ENCODE data around the gene RGS7. TPM values are rescaled to one million over a fixed set of nuclear protein-coding genes. Genes with fewer than 3 reads are reported as not detected.
"Not testable (repeated sequence)": the region's sequence is repeated elsewhere in the genome, so short reads cannot be mapped to it uniquely, and the experiment has no call there.

RGS7 gene
- total RNA-seq, 6 experiments from 2014 or later, result not detected

DNA sequence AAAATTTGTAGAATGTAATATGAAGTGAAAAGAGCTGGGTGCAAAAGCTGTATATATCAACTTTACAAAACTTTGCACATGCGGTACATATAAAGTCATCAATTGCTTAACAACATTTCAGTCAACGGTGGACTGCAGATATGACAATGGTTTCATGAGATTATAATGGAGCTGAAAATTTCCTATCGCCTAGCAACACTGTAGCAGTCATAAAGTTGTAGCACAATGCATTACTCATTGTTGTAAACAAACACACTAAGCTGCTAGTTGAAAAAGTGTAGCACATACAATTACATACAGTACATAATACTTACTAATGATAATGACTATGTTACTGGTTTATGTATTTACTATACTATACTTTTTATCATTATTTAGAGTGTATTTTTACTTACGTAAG is 64.0 kb downstream of the RGS7 start:
- no peaks in the 10 kb centered on the region for H3K9me3 ChIP-seq
- ATAC-seq (no peak), DNase-seq (no peak)
- H3K27ac ChIP-seq, result no peak overlapping the region
- no peak for TF ChIP-seq POLR2A (IDR thresholded peaks at IDR 0.05)
- TF ChIP-seq, protein P1, sequence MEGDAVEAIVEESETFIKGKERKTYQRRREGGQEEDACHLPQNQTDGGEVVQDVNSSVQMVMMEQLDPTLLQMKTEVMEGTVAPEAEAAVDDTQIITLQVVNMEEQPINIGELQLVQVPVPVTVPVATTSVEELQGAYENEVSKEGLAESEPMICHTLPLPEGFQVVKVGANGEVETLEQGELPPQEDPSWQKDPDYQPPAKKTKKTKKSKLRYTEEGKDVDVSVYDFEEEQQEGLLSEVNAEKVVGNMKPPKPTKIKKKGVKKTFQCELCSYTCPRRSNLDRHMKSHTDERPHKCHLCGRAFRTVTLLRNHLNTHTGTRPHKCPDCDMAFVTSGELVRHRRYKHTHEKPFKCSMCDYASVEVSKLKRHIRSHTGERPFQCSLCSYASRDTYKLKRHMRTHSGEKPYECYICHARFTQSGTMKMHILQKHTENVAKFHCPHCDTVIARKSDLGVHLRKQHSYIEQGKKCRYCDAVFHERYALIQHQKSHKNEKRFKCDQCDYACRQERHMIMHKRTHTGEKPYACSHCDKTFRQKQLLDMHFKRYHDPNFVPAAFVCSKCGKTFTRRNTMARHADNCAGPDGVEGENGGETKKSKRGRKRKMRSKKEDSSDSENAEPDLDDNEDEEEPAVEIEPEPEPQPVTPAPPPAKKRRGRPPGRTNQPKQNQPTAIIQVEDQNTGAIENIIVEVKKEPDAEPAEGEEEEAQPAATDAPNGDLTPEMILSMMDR (IDR thresholded peaks at IDR 0.05), result no peak
- intact Hi-C loops (cut with DNase I), result no loop called here
- H3K4me1 ChIP-seq, result no peaks in the 10 kb centered on the region
- H3K4me3 ChIP-seq, result no peak overlapping the region
- H3K27me3 ChIP-seq, result no peaks in the 10 kb centered on the region
- no peaks in the 10 kb centered on the region for H3K36me3 ChIP-seq
- WGBS (ENCODE audit: insufficient coverage, low coverage, low lambda C conversion rate, missing lambda C conversion rate), result 61% methylated on average over 4 of the region's 4 CpGs

DNA sequence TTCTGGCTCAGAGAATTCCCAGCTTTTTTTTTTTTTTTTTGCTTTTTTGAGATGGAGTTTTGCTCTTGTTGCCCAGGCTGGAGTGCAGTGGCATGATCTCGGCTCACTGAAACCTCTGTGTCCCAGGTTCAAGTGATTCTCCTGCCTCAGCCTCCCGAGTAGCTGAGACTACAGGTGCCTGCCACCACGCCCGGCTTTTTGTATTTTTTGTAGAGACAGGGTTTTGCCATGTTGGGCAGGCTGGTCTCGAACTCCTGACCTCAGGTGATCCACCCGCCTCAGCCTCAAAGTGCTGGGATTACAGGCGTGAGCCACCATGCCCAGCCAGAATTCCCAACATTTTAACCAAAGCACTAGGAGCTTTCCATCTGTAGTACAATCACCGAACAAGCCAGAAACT is 65.5 kb downstream of the RGS7 start:
- intact Hi-C loops (cut with DNase I); H3K4me3 ChIP-seq; H3K36me3 ChIP-seq; ATAC-seq; H3K9me3 ChIP-seq; H3K27me3 ChIP-seq; H3K4me1 ChIP-seq; DNase-seq; H3K27ac ChIP-seq: not testable (repeated sequence)
- WGBS (ENCODE audit: insufficient coverage, low coverage, low lambda C conversion rate, missing lambda C conversion rate), result 80% methylated on average over 2 of the region's 8 CpGs

DNA sequence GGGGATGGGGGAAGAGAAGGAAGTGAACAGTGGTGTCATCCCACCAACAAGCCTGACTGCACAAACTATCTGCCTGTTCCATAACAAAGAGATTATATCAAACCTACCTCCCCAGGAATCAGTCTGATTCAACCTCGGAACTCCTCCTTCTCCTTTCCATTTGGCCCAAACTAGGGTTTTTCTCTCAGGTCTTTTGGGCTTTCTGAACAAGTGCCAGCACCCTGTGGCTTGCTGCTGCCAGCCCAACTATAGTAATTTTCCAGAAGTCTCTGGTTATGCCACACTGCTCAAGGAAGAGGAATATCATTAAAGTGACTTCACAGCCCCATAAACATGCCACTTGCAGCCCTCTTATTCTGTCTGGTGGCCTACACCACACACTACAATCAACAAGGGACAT is 70.5 kb downstream of the RGS7 start:
- ATAC-seq, result no peak
- TF ChIP-seq, protein P1 (IDR thresholded peaks at IDR 0.05), result no peak
- no peak for TF ChIP-seq POLR2A (IDR thresholded peaks at IDR 0.05)
- H3K36me3 ChIP-seq, result no peaks in the 10 kb centered on the region
- no peak overlapping the region for H3K27ac ChIP-seq
- H3K4me3 ChIP-seq, result no peak overlapping the region
- H3K9me3 ChIP-seq, result no peaks in the 10 kb centered on the region
- intact Hi-C loops (cut with DNase I), result no loop called here
- WGBS (ENCODE audit: insufficient coverage, low coverage, low lambda C conversion rate, missing lambda C conversion rate), result 33% methylated on average over 1 of the region's 1 CpG
- no peaks in the 10 kb centered on the region for H3K4me1 ChIP-seq
- DNase-seq, result no peak
- no peaks in the 10 kb centered on the region for H3K27me3 ChIP-seq

DNA sequence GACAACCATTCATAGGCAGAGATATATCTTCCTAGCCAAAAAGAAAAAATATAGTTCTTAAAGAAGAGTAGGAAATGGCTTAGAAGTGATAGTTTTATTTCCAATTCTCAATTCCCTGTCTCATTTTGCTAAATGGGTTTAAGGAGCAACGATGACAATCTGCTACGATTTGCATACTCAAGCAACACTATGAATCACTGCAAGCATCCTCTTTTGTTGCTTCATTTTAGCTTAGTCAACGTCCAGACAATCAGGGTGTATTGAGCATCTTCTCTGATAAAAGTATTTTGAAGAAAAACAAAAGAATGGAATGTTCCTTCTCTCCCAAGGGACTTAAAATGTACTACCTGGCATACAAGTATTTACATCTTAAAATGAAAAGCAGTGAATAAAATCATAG is 80.6 kb downstream of the RGS7 start:
- H3K27ac ChIP-seq, result no peak overlapping the region
- TF ChIP-seq, protein P1 (IDR thresholded peaks at IDR 0.05), result no peak
- TF ChIP-seq POLR2A (IDR thresholded peaks at IDR 0.05), result no peak
- DNase-seq (no peak), ATAC-seq (no peak)
- no peaks in the 10 kb centered on the region for H3K27me3 ChIP-seq
- no peaks in the 10 kb centered on the region for H3K4me1 ChIP-seq
- no peaks in the 10 kb centered on the region for H3K36me3 ChIP-seq
- no peaks in the 10 kb centered on the region for H3K9me3 ChIP-seq
- 43% methylated on average over 3 of the region's 3 CpGs for WGBS (ENCODE audit: insufficient coverage, low coverage, low lambda C conversion rate, missing lambda C conversion rate)
- intact Hi-C loops (cut with DNase I), result no loop called here
- no peak overlapping the region for H3K4me3 ChIP-seq

DNA sequence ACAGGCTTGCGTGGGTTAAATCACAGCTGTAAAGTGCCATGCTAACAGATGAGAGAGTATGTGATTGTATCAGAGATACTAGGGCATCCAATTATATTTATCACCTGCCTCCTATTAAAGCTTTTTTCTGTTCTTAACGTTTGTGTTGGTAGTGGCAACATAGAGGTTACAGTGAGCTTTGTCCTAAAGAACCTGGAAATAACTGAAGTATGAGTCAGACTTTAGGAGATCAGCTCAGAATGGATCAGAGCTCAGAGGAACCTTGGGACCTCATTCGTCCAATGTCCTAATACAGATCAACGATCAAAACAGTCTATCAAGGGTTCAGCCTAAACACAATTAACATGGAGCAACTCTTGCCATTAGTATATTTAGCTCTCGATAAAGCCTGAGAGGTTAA is 81.0 kb downstream of the RGS7 start:
- no peak for TF ChIP-seq POLR2A (IDR thresholded peaks at IDR 0.05)
- TF ChIP-seq, protein P1 (IDR thresholded peaks at IDR 0.05), result no peak
- no peak for DNase-seq
- H3K9me3 ChIP-seq, result no peaks in the 10 kb centered on the region
- H3K27ac ChIP-seq, result no peak overlapping the region
- H3K27me3 ChIP-seq, result no peaks in the 10 kb centered on the region
- intact Hi-C loops (cut with DNase I), result no loop called here
- H3K4me1 ChIP-seq, result no peaks in the 10 kb centered on the region
- H3K36me3 ChIP-seq, result no peaks in the 10 kb centered on the region
- ATAC-seq, result no peak
- H3K4me3 ChIP-seq, result no peak overlapping the region
- WGBS (ENCODE audit: insufficient coverage, low coverage, low lambda C conversion rate, missing lambda C conversion rate), result 50% methylated on average over 5 of the region's 5 CpGs

Data from right lobe of liver (tissue), 6 donors.